Measurements from ENCODE around the gene CARS2. TPM values are rescaled to one million over a fixed set of nuclear protein-coding genes. Genes with fewer than 3 reads are reported as not detected.

Gene CARS2
- total RNA-seq, 1 experiment from 2014 or later = 52.9 TPM

GRCh38 chr13:110629735-110630134, 76.2 kb downstream of the CARS2 start:
- H2AFZ ChIP-seq (ENCODE audit: low read depth, low read length, poor library complexity, severe bottlenecking) = no peak overlapping the region
- H3K9me2 ChIP-seq (ENCODE audit: insufficient read depth) = no peaks in the 10 kb centered on the region
- no peak for DNase-seq (ENCODE audit: low read depth, low spot score)
- no peak for ATAC-seq
- no peak overlapping the region for H3K4me3 ChIP-seq (replicated peaks in 1 of 2; ENCODE audit: low read depth in 1 of 2, low read length in 2 of 2)
- H3K27me3 ChIP-seq (ENCODE audit: insufficient read depth, low read length) = no peaks in the 10 kb centered on the region
- peaks cover 10 to 14% of the 10 kb centered on the region in 2 experiments; a peak in 3 of 4 replicates for H3K36me3 ChIP-seq (ENCODE audit: control insufficient read depth in 1 of 2, insufficient read depth in 2 of 2, low read length in 2 of 2)
- no peak overlapping the region for H3K9ac ChIP-seq (ENCODE audit: low read length)
- TF ChIP-seq EGR1 (IDR thresholded peaks at IDR 0.05; ENCODE audit: low read depth) (no peak), POLR2AphosphoS5 (IDR thresholded peaks at IDR 0.05; ENCODE audit: low read depth, low read length) (no peak), EZH2phosphoT487 (IDR thresholded peaks at IDR 0.05; ENCODE audit: borderline replicate concordance) (no peak), POLR2A (IDR thresholded peaks at IDR 0.05; ENCODE audit: borderline replicate concordance, extremely low read depth, insufficient read depth, insufficient read length) (no peak), REST (IDR thresholded peaks at IDR 0.05; ENCODE audit: low read depth) (no peak), SRF (IDR thresholded peaks at IDR 0.05; ENCODE audit: low read depth) (no peak)
- ChIA-PET RAD21 (ENCODE audit: low non-redundant PET in 1 of 2, low total read pairs in 2 of 2, uncharacterized antibody in 2 of 2, unreplicated experiment in 2 of 2) (interaction anchor here in 1 of 2 experiments (0.7 kb wide), 1 partner anchor 37 kb away, joined by 3 read pairs; no protein-coding TSS in a partner anchor), POLR2A (no interaction called here), CTCF (no interaction called here)
- H3K79me2 ChIP-seq (ENCODE audit: insufficient read depth, low read length) = peaks cover 86% of the 10 kb centered on the region
- intact Hi-C loops (cut with micrococcal nuclease) = no loop called here
- peaks cover 0 to 11% of the 10 kb centered on the region in 2 experiments; a peak in 1 of 4 replicates for H3K4me1 ChIP-seq (ENCODE audit: control insufficient read depth in 1 of 2, insufficient read depth in 2 of 2, low read length in 2 of 2)
- no TSS peak for BruUV-seq (replicated peaks)
- no peak overlapping the region for H3K27ac ChIP-seq (ENCODE audit: low read depth, low read length)
- no peak overlapping the region for H3K4me2 ChIP-seq (ENCODE audit: low read length)
- no peaks in the 10 kb centered on the region for H3K9me3 ChIP-seq (ENCODE audit: control insufficient read depth in 1 of 2, insufficient read depth in 1 of 2, low read depth in 1 of 2, low read length in 2 of 2)
- H4K20me1 ChIP-seq (ENCODE audit: insufficient read depth) = 0 out of 2 replicates have a peak, but pooled peaks cover 7% of the 10 kb centered on the region

All from HCT116 (cell line).